HS-27A (cell line): ENCODE results near the gene USP24.
A peak's percentile ranks its signal among the peaks of the same experiment; 100 is the strongest.
"Not testable (repeated sequence)": the region's sequence is repeated elsewhere in the genome, so short reads cannot be mapped to it uniquely, and the experiment has no call there.

Experiments used
- DNase-seq: peaks from one replicate; pipeline ENCODE4 v3.0.0-alpha.2; 2012; ENCODE audit warnings: low read depth, missing footprints

USP24 gene

DNA sequence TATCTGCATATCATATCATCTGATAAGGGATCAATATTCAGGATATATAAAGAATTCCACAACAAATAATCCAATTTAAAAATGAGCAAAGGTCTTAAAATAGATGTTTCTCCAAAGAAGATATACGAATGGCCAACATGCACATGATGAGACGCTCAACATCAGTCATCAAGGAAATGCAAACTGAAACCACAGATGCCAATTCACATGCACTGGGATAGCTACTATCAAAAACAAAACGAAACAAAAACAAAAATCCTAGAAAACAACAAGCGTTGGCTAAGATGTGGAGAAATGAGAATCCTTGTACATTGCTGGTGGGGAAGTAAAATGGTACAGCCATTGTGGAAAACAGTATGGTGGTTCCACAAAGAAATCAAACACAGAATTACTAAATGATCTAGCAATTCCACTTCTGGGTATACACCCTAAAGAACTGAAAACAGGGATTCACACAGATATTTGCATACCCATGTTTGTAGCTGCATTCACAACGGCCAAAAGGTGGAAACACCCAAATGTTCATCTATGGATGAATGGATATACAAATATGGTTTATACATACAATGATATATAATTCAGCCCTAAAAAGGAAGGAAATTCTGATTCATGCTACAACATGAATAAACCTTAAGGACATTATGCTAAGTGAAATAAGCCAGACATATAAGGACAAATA is 96.4 kb downstream of the USP24 start:
- DNase-seq = no peak

- DNase-seq = no peak
Measured at GRCh38 chr1:55117941-55118340, 97.2 kb downstream of the USP24 start.

GRCh38 chr1:55109005-55109404 is 106.2 kb downstream of the USP24 start:
- DNase-seq = not testable (repeated sequence)

DNA sequence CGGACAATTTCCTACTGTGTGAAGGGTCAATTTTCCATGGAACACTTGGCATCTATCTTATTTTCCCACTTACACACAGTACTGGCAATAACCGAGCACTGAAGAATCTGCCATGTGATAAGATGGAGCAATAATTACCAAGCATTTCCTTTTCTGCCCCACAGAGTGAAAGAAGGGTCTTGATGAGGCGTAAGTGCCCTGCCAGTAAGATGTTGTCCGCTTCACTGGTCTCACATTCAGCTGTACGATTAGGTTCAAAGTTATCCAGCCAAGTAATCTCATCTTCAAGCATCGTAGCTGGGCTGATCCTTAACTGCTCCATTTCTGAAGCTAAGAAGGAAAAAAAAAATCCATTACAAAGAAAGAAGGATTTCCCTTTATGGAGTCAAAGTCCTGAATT is 108.1 kb downstream of the USP24 start:
- DNase-seq = no peak

GRCh38 chr1:55103891-55104290 is 111.3 kb downstream of the USP24 start:
- no peak for DNase-seq

GRCh38 chr1:55095095-55095494 is 120.1 kb downstream of the USP24 start:
- DNase-seq = no peak

DNA sequence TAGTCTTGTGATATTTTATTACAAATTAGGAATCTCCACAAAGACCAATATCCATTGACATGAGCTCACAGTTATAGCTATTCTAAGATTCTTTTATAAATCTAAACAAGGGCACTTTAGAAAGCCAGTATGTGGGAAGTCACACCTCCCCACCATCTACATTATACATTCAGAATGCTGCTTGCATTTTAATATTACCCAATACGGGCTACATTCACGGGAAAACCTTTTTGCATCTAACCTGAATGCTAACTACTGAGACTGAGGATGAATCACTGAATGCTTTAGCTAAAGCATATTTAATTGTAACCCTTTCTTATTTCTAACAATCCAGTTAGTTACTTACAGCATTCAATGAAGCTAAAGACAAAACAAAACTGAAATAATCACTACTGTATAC is 122.7 kb downstream of the USP24 start:
- no peak for DNase-seq

GRCh38 chr1:55089683-55090082 is 125.5 kb downstream of the USP24 start:
- DNase-seq = no peak

DNA sequence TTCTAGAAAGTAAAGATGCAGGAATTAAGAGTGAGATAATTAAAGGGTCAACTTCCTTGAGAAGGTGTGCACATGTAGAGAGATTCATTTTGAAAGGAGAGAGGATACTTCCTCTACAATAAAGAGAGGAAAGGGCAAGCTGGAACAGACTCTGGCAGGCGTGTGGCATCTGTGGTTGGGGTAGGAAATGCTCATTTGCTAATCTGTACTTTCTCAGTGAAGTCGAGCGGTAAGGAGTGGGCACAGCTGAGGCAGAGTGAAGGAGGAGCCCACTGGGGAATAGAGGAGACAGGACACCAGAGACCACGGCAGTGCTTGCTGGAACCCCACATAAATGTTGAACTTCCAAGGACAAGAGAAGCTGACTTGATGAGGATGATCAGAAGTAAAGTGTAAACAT is 126.8 kb downstream of the USP24 start:
- DNase-seq = no peak

GRCh38 chr1:55087439-55087838 is 127.7 kb downstream of the USP24 start:
- no peak for DNase-seq

DNA sequence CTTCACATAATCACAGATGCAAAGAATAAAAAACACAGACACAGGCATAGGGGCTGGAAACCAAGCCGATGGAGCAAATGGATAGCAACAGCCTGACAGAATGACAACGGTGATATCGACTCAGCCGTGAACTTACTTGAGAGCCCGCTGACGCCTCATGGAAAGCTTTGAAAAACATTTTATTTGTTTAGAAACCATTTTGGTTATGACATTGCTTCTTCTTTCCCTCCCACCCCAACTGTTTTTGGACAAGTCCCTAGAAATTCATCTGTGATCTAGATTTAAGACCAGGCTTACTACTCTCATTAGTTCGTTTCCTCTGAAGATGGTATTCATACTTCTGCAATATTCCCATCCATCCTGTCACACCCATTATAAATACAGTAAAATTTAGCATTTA is 130.9 kb downstream of the USP24 start:
- DNase-seq = no peak

GRCh38 chr1:55081905-55082296 is 133.3 kb downstream of the USP24 start:
- DNase-seq = no peak

- peak; percentile 43 for DNase-seq
Measured at GRCh38 chr1:55081188-55081904, 133.8 kb downstream of the USP24 start.

- DNase-seq = no peak
Measured at GRCh38 chr1:55079651-55080050, 135.5 kb downstream of the USP24 start.

DNA sequence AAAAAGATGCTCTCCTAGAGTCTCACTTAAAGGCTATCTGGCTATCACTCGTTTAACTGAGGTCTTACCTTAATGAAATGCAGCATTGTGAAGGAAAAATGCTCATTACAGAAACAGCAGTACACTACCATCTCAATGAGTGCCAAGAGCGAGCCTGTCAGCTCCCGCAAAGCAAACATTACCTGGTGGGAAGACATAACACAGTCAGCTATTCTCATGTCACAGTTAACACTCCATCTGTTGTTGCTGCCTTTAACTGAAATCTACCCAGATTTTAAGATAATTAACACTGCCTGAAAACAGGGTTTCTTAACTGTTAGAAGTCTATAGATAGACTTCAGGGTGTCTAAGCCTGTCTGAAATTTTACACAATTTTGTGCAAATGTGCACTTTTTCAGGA is 136.7 kb downstream of the USP24 start:
- no peak for DNase-seq

DNA sequence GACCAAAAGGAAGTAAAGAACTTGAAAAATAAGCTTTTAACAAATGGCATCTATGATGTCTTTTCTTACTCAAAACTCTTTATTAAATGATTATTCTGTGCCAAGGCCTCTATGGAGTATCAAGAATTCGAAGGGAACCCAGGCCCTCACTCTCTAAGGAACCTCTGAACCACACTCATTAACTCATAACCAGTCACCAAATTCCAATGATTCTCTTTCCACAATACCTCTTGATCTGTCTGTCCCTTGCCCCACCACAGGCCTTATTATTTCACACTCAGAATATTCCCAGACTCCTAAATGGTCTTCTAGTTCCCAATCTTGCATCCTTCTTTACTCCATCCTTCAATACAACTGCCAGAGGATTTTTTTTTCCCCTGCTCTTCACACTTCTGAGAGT is 138.8 kb downstream of the USP24 start:
- DNase-seq = no peak

DNA sequence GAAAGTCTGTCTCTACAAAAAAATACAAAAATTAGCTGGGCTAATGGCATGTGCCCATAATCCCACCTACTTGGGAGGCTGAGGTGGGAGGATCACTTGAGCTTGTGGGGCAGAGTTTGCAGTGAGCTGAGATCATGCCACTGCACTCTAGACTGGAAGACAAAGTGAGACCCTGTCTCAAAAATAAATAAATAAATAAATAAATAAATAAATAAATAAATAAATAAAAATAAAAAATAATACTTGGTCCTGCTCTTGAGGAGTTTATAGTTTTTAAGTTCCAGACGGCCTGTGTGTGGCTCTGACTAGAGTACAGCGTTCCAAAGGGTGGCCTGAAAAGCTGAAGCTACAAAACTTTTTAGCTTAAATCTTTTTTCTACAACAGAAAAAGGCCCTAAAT is 140.7 kb downstream of the USP24 start:
- DNase-seq = no peak

DNA sequence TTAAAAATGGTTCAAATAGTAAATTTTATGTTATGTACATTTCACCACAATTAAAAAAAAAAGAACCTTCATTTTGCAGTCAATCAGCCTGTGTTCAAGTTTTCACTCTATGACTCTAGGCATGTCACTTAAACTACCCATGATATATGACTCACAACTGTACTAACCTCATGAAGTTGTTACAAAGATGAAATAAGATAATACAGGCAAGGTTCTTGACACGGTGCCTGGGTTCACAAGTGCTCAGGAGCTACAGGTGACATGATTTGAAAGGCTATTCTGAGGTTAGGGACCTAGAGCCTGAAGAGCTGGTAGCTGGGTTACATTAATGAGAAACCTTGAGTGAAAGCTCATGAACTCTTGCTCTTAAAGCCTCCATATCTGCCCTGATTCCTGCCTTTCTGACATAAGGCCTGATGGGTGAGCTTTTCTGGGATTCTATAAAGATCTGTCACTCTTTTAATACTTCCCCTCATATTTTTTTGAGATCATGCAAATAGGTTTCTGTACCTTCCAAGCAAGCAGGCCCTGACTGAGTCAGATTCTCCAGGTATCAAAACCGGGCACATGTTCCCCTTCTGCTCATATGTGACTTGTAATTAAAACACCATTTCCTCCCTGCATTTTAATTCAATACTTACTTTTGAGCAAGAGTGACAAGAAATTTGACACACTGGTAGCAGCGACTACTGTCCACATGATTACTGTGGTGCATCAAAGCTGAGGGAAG is 141.8 kb downstream of the USP24 start:
- no peak for DNase-seq

DNA sequence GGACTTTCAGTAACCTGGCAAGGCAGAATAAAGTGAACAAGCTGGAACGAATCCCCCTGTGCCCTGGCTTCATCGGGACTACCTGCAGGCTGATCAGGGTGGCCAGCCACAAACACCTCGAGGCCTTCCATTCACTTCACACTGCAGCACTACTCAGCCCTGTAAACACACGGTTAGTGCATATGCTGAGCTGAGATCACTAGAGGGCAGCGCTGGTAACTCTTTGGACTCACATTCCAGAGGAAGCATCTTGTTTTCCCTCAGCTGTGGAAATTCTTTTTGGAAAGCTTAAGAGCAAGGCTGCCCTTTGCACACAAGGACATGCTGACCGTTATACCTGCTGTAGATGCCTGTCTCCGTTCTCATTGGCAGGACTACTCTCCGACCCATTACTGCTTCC is 143.7 kb downstream of the USP24 start:
- DNase-seq = no peak

GRCh38 chr1:55070293-55071164 is 144.6 kb downstream of the USP24 start:
- no peak for DNase-seq

DNA sequence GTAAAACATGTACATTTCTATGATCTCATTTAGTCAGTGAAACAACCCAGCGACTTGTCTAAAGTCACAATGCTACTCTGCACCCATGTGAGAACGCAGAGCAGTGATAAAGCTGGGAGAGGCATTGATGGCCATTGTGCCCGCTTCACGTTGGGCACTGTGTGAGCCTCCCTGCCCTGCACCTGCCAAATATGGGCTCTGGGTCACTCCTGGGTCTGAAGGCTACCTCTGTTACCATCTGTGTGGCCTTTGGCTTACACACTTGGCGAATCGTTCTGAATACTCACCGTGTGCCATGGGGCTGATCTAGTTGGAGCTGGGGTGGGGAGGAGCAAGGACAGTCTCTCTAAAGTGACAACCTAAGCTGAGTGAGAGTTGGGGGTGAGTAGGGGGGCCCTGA is 145.9 kb downstream of the USP24 start:
- no peak for DNase-seq

DNA sequence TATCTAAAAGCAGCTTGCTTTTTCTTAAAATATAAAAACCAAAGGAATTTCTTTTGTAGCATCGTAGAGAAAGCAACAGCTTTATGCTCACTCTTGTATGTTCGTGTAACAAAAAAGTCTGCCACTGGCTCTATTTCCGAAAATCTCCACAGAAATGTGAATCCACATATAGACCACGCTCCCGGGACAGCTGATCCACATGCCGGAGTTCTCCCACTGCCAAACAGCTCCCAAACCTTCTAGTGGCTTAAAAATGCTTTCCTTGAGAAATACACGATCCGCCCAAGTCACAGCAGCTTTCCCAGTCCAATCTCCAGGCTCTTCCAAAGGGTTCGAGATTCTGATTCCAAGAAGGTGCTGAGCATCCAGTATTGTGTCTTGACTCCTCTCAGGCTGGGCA is 146.5 kb downstream of the USP24 start:
- DNase-seq = no peak
